Lower lobe of right lung (tissue), 2 donors: ENCODE measurements around the gene ALLC. TPM values are rescaled to one million over a fixed set of nuclear protein-coding genes. Genes with fewer than 3 reads are reported as not detected.
A peak's percentile ranks its signal among the peaks of the same experiment; 100 is the strongest.

Source experiments
- ATAC-seq, 2 donors: fragments of 200-7000 bp; cut with Tn5 transposase; one replicate each; pipeline ENCODE4 v1.9.1; 2020 to 2022; ENCODE audit warnings: mild to moderate bottlenecking in 2 of 2, moderate library complexity in 2 of 2
- DNase-seq: peaks from one replicate; pipeline ENCODE4 v3.0.0-alpha.2; 2020
- H3K27ac ChIP-seq: fragments of 200-600 bp; one replicate; pipeline ENCODE4 v1.8.0; 2022
- H3K27me3 ChIP-seq: fragments of 200-600 bp; one replicate; pipeline ENCODE4 v1.8.0; 2022; ENCODE audit warnings: low read depth
- H3K36me3 ChIP-seq: fragments of 200-600 bp; one replicate; pipeline ENCODE4 v1.8.0; 2022; ENCODE audit warnings: mild to moderate bottlenecking
- H3K4me1 ChIP-seq: fragments of 200-600 bp; one replicate; pipeline ENCODE4 v1.8.0; 2022
- H3K4me3 ChIP-seq: fragments of 200-600 bp; one replicate; pipeline ENCODE4 v1.8.0; 2022; ENCODE audit warnings: mild to moderate bottlenecking
- H3K9me3 ChIP-seq: fragments of 200-600 bp; one replicate; pipeline ENCODE4 v1.8.0; 2022
- intact Hi-C: fragments of 100-400 bp; cut with DNase I; formaldehyde crosslinking; loops from one replicate; pipeline ENCODE4 v1.11.0; 2022
- total RNA-seq: library from RNA; stranded (reverse); fragmentation: NEBNext Ultra II Directional; extraction: Animal tissue kit (Norgen Biotek cat#: 25700); gene quantifications from one replicate; pipeline ENCODE4 v1.2.1, GENCODE V29; 2021
- TF ChIP-seq, protein P1 (sequence below): fragments of 200-600 bp; IDR thresholded peaks from one replicate; pipeline ENCODE4 v1.8.0; 2022; ENCODE audit warnings: antibody characterized with exemption, mild to moderate bottlenecking
- donor health status: DM: no; HTN: yes; CAD: no; lungs with severe emphysema.

The ALLC gene
- total RNA-seq, 1 donor from 2014 or later, result not detected

- no peak for ATAC-seq
Observed at GRCh38 chr2:3682811-3683210, 24.8 kb downstream of the ALLC start.

DNA sequence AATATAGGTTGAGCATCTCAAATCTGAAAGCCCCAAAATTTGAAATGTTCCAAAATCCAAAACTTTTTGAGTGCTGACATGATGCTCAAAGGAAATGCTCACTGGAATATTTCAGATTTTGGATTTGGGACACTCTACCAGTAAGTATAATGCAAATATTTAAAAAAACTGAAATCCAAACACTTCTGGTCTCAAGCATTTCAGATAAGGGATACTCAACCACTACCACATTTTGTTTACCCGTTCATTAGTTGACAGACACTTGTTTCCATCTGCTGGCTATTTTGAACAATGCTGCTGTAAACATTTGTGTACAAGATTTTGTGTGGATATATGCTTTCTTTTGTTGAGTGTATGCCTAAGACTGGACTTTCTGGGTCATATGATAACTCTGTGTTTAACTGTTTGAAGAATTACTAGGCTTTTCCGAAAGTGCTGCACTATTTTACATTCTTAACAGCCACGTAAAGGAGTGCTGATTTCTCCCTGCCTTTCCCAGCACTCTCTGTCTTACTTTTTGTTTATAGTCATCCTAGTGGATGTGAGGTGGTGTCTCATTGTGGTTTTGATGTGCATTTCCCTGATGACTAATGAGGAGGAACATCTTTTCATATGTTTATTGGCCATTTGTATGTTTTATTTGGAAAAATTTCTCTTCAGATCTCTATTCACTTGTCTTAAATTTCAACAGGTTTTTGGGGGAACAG lies 25.9 kb downstream of the ALLC start:
- Histone ChIP-seq H3K27me3 (no peaks in the 10 kb centered on the region), H3K27ac (no peak overlapping the region), H3K9me3 (no peaks in the 10 kb centered on the region), H3K4me1 (no peaks in the 10 kb centered on the region), H3K36me3 (no peaks in the 10 kb centered on the region), H3K4me3 (no peak overlapping the region)
- intact Hi-C loops, result no loop called here
- TF ChIP-seq, protein P1, sequence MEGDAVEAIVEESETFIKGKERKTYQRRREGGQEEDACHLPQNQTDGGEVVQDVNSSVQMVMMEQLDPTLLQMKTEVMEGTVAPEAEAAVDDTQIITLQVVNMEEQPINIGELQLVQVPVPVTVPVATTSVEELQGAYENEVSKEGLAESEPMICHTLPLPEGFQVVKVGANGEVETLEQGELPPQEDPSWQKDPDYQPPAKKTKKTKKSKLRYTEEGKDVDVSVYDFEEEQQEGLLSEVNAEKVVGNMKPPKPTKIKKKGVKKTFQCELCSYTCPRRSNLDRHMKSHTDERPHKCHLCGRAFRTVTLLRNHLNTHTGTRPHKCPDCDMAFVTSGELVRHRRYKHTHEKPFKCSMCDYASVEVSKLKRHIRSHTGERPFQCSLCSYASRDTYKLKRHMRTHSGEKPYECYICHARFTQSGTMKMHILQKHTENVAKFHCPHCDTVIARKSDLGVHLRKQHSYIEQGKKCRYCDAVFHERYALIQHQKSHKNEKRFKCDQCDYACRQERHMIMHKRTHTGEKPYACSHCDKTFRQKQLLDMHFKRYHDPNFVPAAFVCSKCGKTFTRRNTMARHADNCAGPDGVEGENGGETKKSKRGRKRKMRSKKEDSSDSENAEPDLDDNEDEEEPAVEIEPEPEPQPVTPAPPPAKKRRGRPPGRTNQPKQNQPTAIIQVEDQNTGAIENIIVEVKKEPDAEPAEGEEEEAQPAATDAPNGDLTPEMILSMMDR, result no peak
- peak in 1 of 2 donors; percentile 78 for ATAC-seq
- no peak for DNase-seq

More at GRCh38 chr2:3682811-3683210, 24.8 kb downstream of the ALLC start:
- Histone ChIP-seq H3K4me1 (no peaks in the 10 kb centered on the region), H3K4me3 (no peak overlapping the region), H3K27ac (no peak overlapping the region), H3K9me3 (no peaks in the 10 kb centered on the region), H3K36me3 (no peaks in the 10 kb centered on the region), H3K27me3 (peaks cover 3% of the 10 kb centered on the region)
- TF ChIP-seq, protein P1, result no peak
- DNase-seq, result no peak
- intact Hi-C loops, result no loop called here

GRCh38 chr2:3689998-3690748 lies 32.2 kb downstream of the ALLC start:
- Histone ChIP-seq H3K27me3 (peaks cover 14% of the 10 kb centered on the region), H3K27ac (no peak overlapping the region), H3K36me3 (no peaks in the 10 kb centered on the region), H3K9me3 (no peaks in the 10 kb centered on the region), H3K4me1 (no peaks in the 10 kb centered on the region), H3K4me3 (no peak overlapping the region)
- TF ChIP-seq, protein P1, result no peak
- intact Hi-C loops, result no loop called here
- ATAC-seq (no peak), DNase-seq (no peak)

GRCh38 chr2:3692375-3692774 lies 34.4 kb downstream of the ALLC start:
- no peaks in the 10 kb centered on the region for H3K9me3 ChIP-seq
- H3K27me3 ChIP-seq, result peaks cover 14% of the 10 kb centered on the region
- H3K4me3 ChIP-seq, result no peak overlapping the region
- H3K27ac ChIP-seq, result no peak overlapping the region
- no peaks in the 10 kb centered on the region for H3K36me3 ChIP-seq
- ATAC-seq (no peak), DNase-seq (no peak)
- H3K4me1 ChIP-seq, result no peaks in the 10 kb centered on the region
- TF ChIP-seq, protein P1, result peak; percentile 27
- intact Hi-C loops, result no loop called here

DNA sequence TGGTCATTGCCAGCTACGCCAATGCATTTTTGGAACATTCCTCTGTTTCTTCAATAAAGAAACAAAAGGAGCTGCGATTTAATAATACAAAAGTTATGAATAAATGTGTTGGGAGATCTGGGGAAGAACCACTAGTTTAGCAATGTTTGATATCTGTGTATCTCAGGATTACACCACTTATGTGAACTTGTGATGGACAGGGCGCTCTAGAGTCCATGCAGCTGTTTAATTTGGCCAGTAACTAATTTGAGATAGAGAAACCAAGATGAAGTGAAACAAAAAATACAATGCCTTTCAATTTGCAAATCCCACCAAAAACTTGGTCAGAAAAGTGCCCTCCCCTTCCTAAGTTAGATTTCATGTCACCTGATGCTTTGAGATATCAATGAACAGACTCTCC lies 38.5 kb downstream of the ALLC start:
- no peak for DNase-seq
- Histone ChIP-seq H3K9me3 (no peaks in the 10 kb centered on the region), H3K4me1 (no peaks in the 10 kb centered on the region), H3K27ac (no peak overlapping the region), H3K27me3 (peaks cover 14% of the 10 kb centered on the region), H3K36me3 (no peaks in the 10 kb centered on the region), H3K4me3 (no peak overlapping the region)
- intact Hi-C loops, result no loop called here
- TF ChIP-seq, protein P1, result no peak
- ATAC-seq, result no peak
